Tibial nerve (tissue), 3 donors: ENCODE data around the gene GALNT12.

Experiments used
- CTCF ChIP-seq, 5 experiments: fragments of 200-600 bp in 3 of 5; fragments of 450-650 bp in 2 of 5; sonication (generic) in 3 of 5; IDR thresholded peaks; one replicate each; pipeline ENCODE4 v1.5.1; 2016 to 2019; ENCODE audit warnings: antibody characterized with exemption in 5 of 5, mild to moderate bottlenecking in 3 of 5, moderate library complexity in 2 of 5
- POLR2A ChIP-seq, 2 donors: fragments of 450-650 bp; IDR thresholded peaks; one replicate each; pipeline ENCODE4 v1.6.1; 2017; ENCODE audit warnings: antibody characterized with exemption in 2 of 2, mild to moderate bottlenecking in 2 of 2, moderate library complexity in 2 of 2

GRCh38 chr9:98807070-98807813, at the start of gene GALNT12:
- TF ChIP-seq CTCF (IDR thresholded peaks at IDR 0.05) (no peak), POLR2A (IDR thresholded peaks at IDR 0.05) (no peak)
